ENCODE measurements around the gene ATXN10.
"Not testable (repeated sequence)": the region's sequence is repeated elsewhere in the genome, so short reads cannot be mapped to it uniquely, and the experiment has no call there.

Gene ATXN10

GRCh38 chr22:45709060-45709739 lies 37.6 kb downstream of the ATXN10 start:
- DNase-seq (ENCODE audit: low read depth), result no peak

GRCh38 chr22:45709866-45710265 lies 38.2 kb downstream of the ATXN10 start:
- DNase-seq (ENCODE audit: low read depth), result no peak

- no peak for DNase-seq (ENCODE audit: low read depth)
These were observed 38.8 kb downstream of the ATXN10 start for GRCh38 chr22:45710469-45710868.

- not testable (repeated sequence) for DNase-seq (ENCODE audit: low read depth)
These were observed 42.8 kb downstream of the ATXN10 start for GRCh38 chr22:45714390-45714789.

- peak; percentile 30 for DNase-seq (ENCODE audit: low read depth)
These were observed 46.2 kb downstream of the ATXN10 start for GRCh38 chr22:45717789-45718188.

- DNase-seq (ENCODE audit: low read depth), result no peak
These were observed 46.8 kb downstream of the ATXN10 start for GRCh38 chr22:45718391-45718790.

- DNase-seq (ENCODE audit: low read depth), result no peak
These were observed 49.3 kb downstream of the ATXN10 start for GRCh38 chr22:45720839-45721378.

- no peak for DNase-seq (ENCODE audit: low read depth)
These were observed 50.4 kb downstream of the ATXN10 start for GRCh38 chr22:45722006-45722405.

GRCh38 chr22:45726081-45726480 lies 54.4 kb downstream of the ATXN10 start:
- no peak for DNase-seq (ENCODE audit: low read depth)

GRCh38 chr22:45731041-45731797 lies 59.6 kb downstream of the ATXN10 start:
- peak; percentile 53 for DNase-seq (ENCODE audit: low read depth)

- no peak for DNase-seq (ENCODE audit: low read depth)
These were observed 60.3 kb downstream of the ATXN10 start for GRCh38 chr22:45731798-45732495.

- no peak for DNase-seq (ENCODE audit: low read depth)
These were observed 63.6 kb downstream of the ATXN10 start for GRCh38 chr22:45735273-45735672.

- no peak for DNase-seq (ENCODE audit: low read depth)
These were observed 66.6 kb downstream of the ATXN10 start for GRCh38 chr22:45738206-45738605.

GRCh38 chr22:45740236-45740635 lies 68.6 kb downstream of the ATXN10 start:
- no peak for DNase-seq (ENCODE audit: low read depth)

GRCh38 chr22:45742866-45743450 lies 71.3 kb downstream of the ATXN10 start:
- DNase-seq (ENCODE audit: low read depth), result no peak

GRCh38 chr22:45743687-45744086 lies 72.1 kb downstream of the ATXN10 start:
- no peak for DNase-seq (ENCODE audit: low read depth)

- DNase-seq (ENCODE audit: low read depth), result no peak
These were observed 72.8 kb downstream of the ATXN10 start for GRCh38 chr22:45744442-45744841.

GRCh38 chr22:45750626-45751025 lies 79.0 kb downstream of the ATXN10 start:
- no peak for DNase-seq (ENCODE audit: low read depth)

GRCh38 chr22:45752036-45752435 lies 80.4 kb downstream of the ATXN10 start:
- DNase-seq (ENCODE audit: low read depth), result no peak

- no peak for DNase-seq (ENCODE audit: low read depth)
These were observed 83.2 kb downstream of the ATXN10 start for GRCh38 chr22:45754822-45755221.

- DNase-seq (ENCODE audit: low read depth), result no peak
These were observed 84.9 kb downstream of the ATXN10 start for GRCh38 chr22:45756558-45756957.

- DNase-seq (ENCODE audit: low read depth), result no peak
These were observed 85.4 kb downstream of the ATXN10 start for GRCh38 chr22:45757068-45757467.

Measured in HS-27A (cell line).